H9 (cell line): Measurements from ENCODE around the gene QSOX1. TPM values are rescaled to one million over a fixed set of nuclear protein-coding genes. Genes with fewer than 3 reads are reported as not detected.

Experiments
- DNase-seq: peaks from one replicate; pipeline ENCODE4 v3.0.0-alpha.2; 2017
- H2AFZ ChIP-seq: one replicate; pipeline ENCODE4 v1.6.1; 2013; ENCODE audit warnings: mild to moderate bottlenecking, low read length, control low read depth, moderate library complexity
- H2AK5ac ChIP-seq: 2 replicates; pipeline ENCODE4 v1.6.1; 2013; ENCODE audit warnings: low read length, control low read depth, mixed read lengths; ENCODE audit not compliant: insufficient read length
- H2BK120ac ChIP-seq: one replicate; pipeline ENCODE4 v1.6.1; 2013; ENCODE audit warnings: low read depth, mild to moderate bottlenecking, low read length, control low read depth, inconsistent platforms; ENCODE audit not compliant: poor library complexity, severe bottlenecking
- H2BK12ac ChIP-seq: 2 replicates; pipeline ENCODE4 v1.6.1; 2013; ENCODE audit warnings: low read length, control low read depth, mixed read lengths, low read depth; ENCODE audit not compliant: insufficient read length
- H2BK15ac ChIP-seq: 2 replicates; pipeline ENCODE4 v1.6.1; 2013; ENCODE audit warnings: low read depth, low read length, control low read depth
- H2BK20ac ChIP-seq: one replicate; pipeline ENCODE4 v1.6.1; 2013; ENCODE audit warnings: low read depth, mild to moderate bottlenecking, low read length, control low read depth, inconsistent platforms; ENCODE audit not compliant: poor library complexity, severe bottlenecking
- H2BK5ac ChIP-seq: 2 replicates; pipeline ENCODE4 v1.6.1; 2013; ENCODE audit warnings: low read length, control low read depth, mixed read lengths; ENCODE audit not compliant: insufficient read length
- H3K14ac ChIP-seq: 2 replicates; pipeline ENCODE4 v1.6.1; 2013; ENCODE audit warnings: low read length, control low read depth; ENCODE audit not compliant: insufficient read depth
- H3K18ac ChIP-seq: 2 replicates; pipeline ENCODE4 v1.6.1; 2013; ENCODE audit warnings: low read depth, mild to moderate bottlenecking, mixed read lengths, low read length, control low read depth; ENCODE audit not compliant: insufficient read length
- H3K23ac ChIP-seq: 2 replicates; pipeline ENCODE4 v1.6.1; 2013; ENCODE audit warnings: low read length, control low read depth, mixed read lengths, low read depth; ENCODE audit not compliant: insufficient read length
- H3K23me2 ChIP-seq: 2 replicates; pipeline ENCODE4 v1.6.1; 2013; ENCODE audit warnings: low read depth, mild to moderate bottlenecking, mixed read lengths, low read length, control low read depth; ENCODE audit not compliant: insufficient read length, poor library complexity, severe bottlenecking
- H3K27ac ChIP-seq: 2 replicates; pipeline ENCODE4 v1.5.1; 2013; ENCODE audit warnings: low read length, control low read depth, mixed read lengths, low read depth; ENCODE audit not compliant: insufficient read length
- H3K27me3 ChIP-seq: 2 replicates; pipeline ENCODE4 v1.6.1; 2013; ENCODE audit warnings: low read length, control low read depth, inconsistent platforms; ENCODE audit not compliant: insufficient read depth
- H3K4ac ChIP-seq: 2 replicates; pipeline ENCODE4 v1.6.1; 2013; ENCODE audit warnings: low read depth, mild to moderate bottlenecking, control low read depth, inconsistent platforms, low read length, moderate library complexity
- H3K4me1 ChIP-seq: 2 replicates; pipeline ENCODE4 v1.6.1; 2013; ENCODE audit warnings: low read length, control low read depth, inconsistent platforms; ENCODE audit not compliant: insufficient read depth
- H3K4me2 ChIP-seq: 2 replicates; pipeline ENCODE4 v1.6.1; 2013; ENCODE audit warnings: low read length, control low read depth, mixed read lengths; ENCODE audit not compliant: insufficient read length, insufficient read depth
- H3K56ac ChIP-seq: 2 replicates; pipeline ENCODE4 v1.6.1; 2013; ENCODE audit warnings: low read depth, mild to moderate bottlenecking, mixed read lengths, low read length, control low read depth; ENCODE audit not compliant: insufficient read length
- H3K79me1 ChIP-seq: 2 replicates; pipeline ENCODE4 v1.6.1; 2013; ENCODE audit warnings: low read depth, mild to moderate bottlenecking, moderate library complexity, low read length, control low read depth, inconsistent platforms; ENCODE audit not compliant: insufficient read depth, poor library complexity, severe bottlenecking
- H3K79me2 ChIP-seq: 2 replicates; pipeline ENCODE4 v1.6.1; 2013; ENCODE audit warnings: low read length, control low read depth, inconsistent platforms; ENCODE audit not compliant: insufficient read depth
- H3K9ac ChIP-seq: 2 replicates; pipeline ENCODE4 v1.6.1; 2013; ENCODE audit warnings: low read length, control low read depth, mixed read lengths; ENCODE audit not compliant: insufficient read length; ENCODE audit errors: extremely low read depth
- H3K9me3 ChIP-seq: one replicate; pipeline ENCODE4 v1.6.1; 2013; ENCODE audit warnings: low read depth, low read length, inconsistent platforms; ENCODE audit not compliant: control insufficient read depth
- H3T11ph ChIP-seq: one replicate; pipeline ENCODE4 v1.6.1; 2013; ENCODE audit warnings: mild to moderate bottlenecking, low read length, control low read depth, inconsistent platforms
- H4K20me1 ChIP-seq: one replicate; pipeline ENCODE4 v1.6.1; 2013; ENCODE audit not compliant: control insufficient read depth, insufficient read length, insufficient read depth
- H4K5ac ChIP-seq: 2 replicates; pipeline ENCODE4 v1.6.1; 2013; ENCODE audit warnings: low read depth, mild to moderate bottlenecking, mixed read lengths, low read length, control low read depth; ENCODE audit not compliant: insufficient read length
- H4K8ac ChIP-seq: replicated peaks from 2 replicates; pipeline ENCODE4 v1.6.1; 2013; ENCODE audit warnings: low read length, control low read depth, mixed read lengths, low read depth; ENCODE audit not compliant: insufficient read length
- H4K91ac ChIP-seq: 2 replicates; pipeline ENCODE4 v1.6.1; 2013; ENCODE audit warnings: low read depth, mild to moderate bottlenecking, moderate library complexity, mixed read lengths, low read length, control low read depth; ENCODE audit not compliant: insufficient read length
- H3K27ac Mint-ChIP-seq, 3 experiments: 2 replicates in 2 of 3; 3 replicates in 1 of 3; pipeline ENCODE4 v1.8.0; 2020 to 2021; ENCODE audit warnings: mixed read lengths in 3 of 3, mild to moderate bottlenecking in 1 of 3, moderate library complexity in 1 of 3
- H3K27me3 Mint-ChIP-seq: 2 replicates; pipeline ENCODE4 v1.8.0; 2021; ENCODE audit warnings: low read depth, mild to moderate bottlenecking, moderate library complexity, mixed read lengths
- H3K36me3 Mint-ChIP-seq, 3 experiments: 2 replicates in 2 of 3; 3 replicates in 1 of 3; pipeline ENCODE4 v1.8.0; 2020 to 2021; ENCODE audit warnings: low read depth in 3 of 3, mixed read lengths in 3 of 3; ENCODE audit not compliant: insufficient read depth in 1 of 3
- H3K4me1 Mint-ChIP-seq, 2 experiments: 2 replicates each; pipeline ENCODE4 v1.8.0; 2020; ENCODE audit warnings: mixed read lengths in 2 of 2
- H3K4me3 Mint-ChIP-seq, 2 experiments: 2 replicates in 1 of 2; 3 replicates in 1 of 2; pipeline ENCODE4 v1.8.0; 2020 to 2021; ENCODE audit warnings: mild to moderate bottlenecking in 2 of 2, mixed read lengths in 2 of 2, moderate library complexity in 1 of 2
- H3K9me3 Mint-ChIP-seq, 2 experiments: 2 replicates in 1 of 2; 3 replicates in 1 of 2; pipeline ENCODE4 v1.8.0; 2020; ENCODE audit warnings: mild to moderate bottlenecking in 2 of 2, mixed read lengths in 2 of 2, moderate library complexity in 1 of 2
- CTCF ChIP-seq: fragments of 200-600 bp; sonication (generic); conservative IDR thresholded peaks from 3 replicates; pipeline ENCODE4 v1.8.0; 2021; ENCODE audit warnings: antibody characterized with exemption, mild to moderate bottlenecking
- WGBS: extraction: QIAGEN DNeasy Blood & Tissue Kit; methylation state at CpG from one replicate; pipeline ENCODE4 v1.1.7; 2013; ENCODE audit warnings: missing lambda C conversion rate, low lambda C conversion rate, mixed read lengths; ENCODE audit not compliant: insufficient read length; ENCODE audit errors: extremely low coverage; 5-methylcytosine and 5-hydroxymethylcytosine counted together
- total RNA-seq: library from RNA; stranded (reverse); gene quantifications from 2 replicates; pipeline ENCODE4 v1.2.1, GENCODE V29; 2021

The QSOX1 gene
- total RNA-seq, 1 experiment from 2014 or later = 79.2 TPM

- no peak overlapping the region for H3K9ac ChIP-seq
- H3K79me2 ChIP-seq = peaks cover 3% of the 10 kb centered on the region; the same call in 1 of the 2 replicates
- no CpG with 5 or more reads among the region's 3 CpGs for WGBS
- DNase-seq = no peak
- no peak overlapping the region for H3K4me3 Mint-ChIP-seq
- H3K4ac ChIP-seq = no peak overlapping the region
- no peak overlapping the region for H4K8ac ChIP-seq
- no peak overlapping the region for H3K56ac ChIP-seq
- H3K23me2 ChIP-seq = peaks cover 8% of the 10 kb centered on the region
- H2BK15ac ChIP-seq = no peak overlapping the region
- H4K91ac ChIP-seq = no peak overlapping the region
- no peak overlapping the region for H2BK120ac ChIP-seq
- H3K36me3 Mint-ChIP-seq = no peaks in the 10 kb centered on the region; a peak in 1 of 7 replicates
- H3K27ac Mint-ChIP-seq = no peak overlapping the region
- H3K27me3 ChIP-seq = no peaks in the 10 kb centered on the region; the same call in 1 of the 2 replicates
- H3K14ac ChIP-seq = no peak overlapping the region
- no peak overlapping the region for H3K4me2 ChIP-seq
- no peak overlapping the region for H3K23ac ChIP-seq
- H3K9me3 Mint-ChIP-seq = no peaks in the 10 kb centered on the region
- no peak overlapping the region for H3K18ac ChIP-seq
- peaks cover 3% of the 10 kb centered on the region; the same call in 1 of the 2 replicates for H3K4me1 ChIP-seq
- no peak overlapping the region for H3T11ph ChIP-seq
- H4K5ac ChIP-seq = no peak overlapping the region
- no peak overlapping the region for H2AFZ ChIP-seq
- no peak overlapping the region for H2BK5ac ChIP-seq
- no peaks in the 10 kb centered on the region for H3K9me3 ChIP-seq
- H3K4me1 Mint-ChIP-seq = peaks cover 38 to 50% of the 10 kb centered on the region in 2 experiments
- no peaks in the 10 kb centered on the region for H3K79me1 ChIP-seq
- H2BK12ac ChIP-seq = no peak overlapping the region
- no peak overlapping the region for H2BK20ac ChIP-seq
- no peak overlapping the region for H3K27ac ChIP-seq
- no peak for TF ChIP-seq CTCF
- H3K27me3 Mint-ChIP-seq = peaks cover 16% of the 10 kb centered on the region
- no peak overlapping the region for H2AK5ac ChIP-seq
- H4K20me1 ChIP-seq = no peaks in the 10 kb centered on the region
Observed at GRCh38 chr1:180157576-180158057, 2.9 kb downstream of the QSOX1 start.
